GF-D8 (cell line): Measurements from ENCODE around the gene ZNF236.
"Not testable (repeated sequence)": the region's sequence is repeated elsewhere in the genome, so short reads cannot be mapped to it uniquely, and the experiment has no call there.

Experiments
- DNase-seq: peaks from one replicate; lab custom pipeline; 2025; lab: John Stamatoyannopoulos, UW

Gene ZNF236

GRCh38 chr18:76908277-76908676, 85.9 kb downstream of the ZNF236 start:
- no peak for DNase-seq

GRCh38 chr18:76909439-76909838, 87.1 kb downstream of the ZNF236 start:
- no peak for DNase-seq

GRCh38 chr18:76911440-76911839, 89.1 kb downstream of the ZNF236 start:
- DNase-seq, result no peak

- no peak for DNase-seq
Observed at GRCh38 chr18:76913583-76913982, 91.2 kb downstream of the ZNF236 start.

- no peak for DNase-seq
Observed at GRCh38 chr18:76914314-76914713, 92.0 kb downstream of the ZNF236 start.

GRCh38 chr18:76914796-76915195, 92.4 kb downstream of the ZNF236 start:
- no peak for DNase-seq

GRCh38 chr18:76915456-76915855, 93.1 kb downstream of the ZNF236 start:
- DNase-seq, result no peak

- DNase-seq, result no peak
Observed at GRCh38 chr18:76920974-76921373, 98.6 kb downstream of the ZNF236 start.

- DNase-seq, result no peak
Observed at GRCh38 chr18:76922107-76922506, 99.8 kb downstream of the ZNF236 start.

GRCh38 chr18:76923485-76924085, 101.2 kb downstream of the ZNF236 start:
- no peak for DNase-seq

- DNase-seq, result no peak
Observed at GRCh38 chr18:76925501-76925900, 103.1 kb downstream of the ZNF236 start.

GRCh38 chr18:76927223-76927725, 104.9 kb downstream of the ZNF236 start:
- no peak for DNase-seq

GRCh38 chr18:76928179-76928868, 106.0 kb downstream of the ZNF236 start:
- no peak for DNase-seq

GRCh38 chr18:76931171-76931570, 108.8 kb downstream of the ZNF236 start:
- no peak for DNase-seq

GRCh38 chr18:76932026-76932819, 109.9 kb downstream of the ZNF236 start:
- DNase-seq, result no peak

- no peak for DNase-seq
Observed at GRCh38 chr18:76935722-76936337, 113.5 kb downstream of the ZNF236 start.

- DNase-seq, result no peak
Observed at GRCh38 chr18:76936877-76937276, 114.5 kb downstream of the ZNF236 start.

- no peak for DNase-seq
Observed at GRCh38 chr18:76937597-76937996, 115.2 kb downstream of the ZNF236 start.

- DNase-seq, result no peak
Observed at GRCh38 chr18:76938619-76939018, 116.3 kb downstream of the ZNF236 start.

GRCh38 chr18:76941284-76941683, 118.9 kb downstream of the ZNF236 start:
- no peak for DNase-seq

GRCh38 chr18:76943542-76944339, 121.4 kb downstream of the ZNF236 start:
- no peak for DNase-seq

GRCh38 chr18:76944346-76944745, 122.0 kb downstream of the ZNF236 start:
- not testable (repeated sequence) for DNase-seq
